ENCODE measurements around the gene CACNB1. TPM values are rescaled to one million over a fixed set of nuclear protein-coding genes. Genes with fewer than 3 reads are reported as not detected.

CACNB1 gene
- polyA plus RNA-seq, 1 donor (not counting 4 experiments of a cell fraction or from before 2014, with no cell fraction given), result 4.0 TPM

DNA sequence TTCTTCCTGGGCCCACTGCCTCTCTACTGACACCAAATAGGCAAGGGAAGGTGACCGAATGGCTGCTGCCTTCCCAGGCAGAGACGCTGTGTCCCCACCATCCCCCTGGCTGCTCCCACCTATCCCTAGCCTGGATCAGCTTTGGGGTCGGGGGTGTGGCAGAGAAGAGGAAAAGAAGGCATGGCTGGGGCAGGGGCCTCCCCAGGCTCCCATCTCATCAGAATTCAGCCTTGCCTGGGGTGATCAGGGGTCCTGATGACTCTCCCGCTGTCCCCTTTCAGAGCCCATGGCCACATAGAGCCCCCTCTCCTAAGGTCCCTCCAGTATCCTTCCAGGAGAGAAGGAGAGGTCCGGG is 46.7 kb downstream of the CACNB1 start:
- H3K4me1 ChIP-seq (ENCODE audit: control insufficient read depth, extremely low read depth, insufficient read depth, low read length), result peaks cover 18% of the 10 kb centered on the region
- dilution Hi-C loops (cut with MboI; ENCODE audit: extremely low pct_ligation_motif_present, low sequenced_read_pairs), result no loop called here
- no peak for FAIRE-seq

DNA sequence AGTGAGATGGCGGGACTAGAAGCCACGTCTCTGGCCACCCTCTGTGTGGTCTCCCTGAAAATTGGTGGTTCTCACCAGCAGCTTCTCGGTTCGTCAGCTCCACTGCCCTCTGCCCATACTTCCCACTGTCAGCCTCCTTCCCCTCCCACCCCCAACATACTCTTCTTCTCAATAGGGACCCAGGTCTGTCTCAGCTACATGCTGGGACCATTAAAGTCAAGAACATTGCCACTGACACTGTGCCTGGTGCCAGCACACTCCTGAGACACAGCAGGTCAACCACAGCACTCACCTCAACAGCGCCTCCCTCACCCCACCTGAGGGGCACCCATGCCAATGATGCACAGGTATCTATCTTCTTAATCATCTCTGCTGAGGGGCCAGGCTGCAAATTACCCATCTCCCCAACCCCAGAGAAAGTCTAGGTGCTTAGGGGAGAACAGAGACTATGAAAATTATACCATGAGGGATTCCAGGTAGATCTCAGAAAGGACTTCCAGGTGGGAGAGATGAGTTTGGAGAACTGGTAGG is 47.3 kb downstream of the CACNB1 start:
- dilution Hi-C loops (cut with MboI; ENCODE audit: extremely low pct_ligation_motif_present, low sequenced_read_pairs), result no loop called here
- no peak overlapping the region for H3K4me2 ChIP-seq (ENCODE audit: control insufficient read depth, extremely low read depth, insufficient read depth, low read depth, low read length)
- FAIRE-seq (no peak), DNase-seq (ENCODE audit: low read depth, low spot score) (no peak)
- peaks cover 18% of the 10 kb centered on the region for H3K4me1 ChIP-seq (ENCODE audit: control insufficient read depth, extremely low read depth, insufficient read depth, low read length)
- no peaks in the 10 kb centered on the region for H3K9me1 ChIP-seq (ENCODE audit: control insufficient read depth, extremely low read depth, insufficient read depth, low read length)
- H4K20me1 ChIP-seq (ENCODE audit: control insufficient read depth, extremely low read depth, insufficient read depth, low read length), result no peaks in the 10 kb centered on the region
- H3K79me2 ChIP-seq (ENCODE audit: control insufficient read depth, insufficient read depth, low read length), result no peaks in the 10 kb centered on the region
- TF ChIP-seq, protein P1, sequence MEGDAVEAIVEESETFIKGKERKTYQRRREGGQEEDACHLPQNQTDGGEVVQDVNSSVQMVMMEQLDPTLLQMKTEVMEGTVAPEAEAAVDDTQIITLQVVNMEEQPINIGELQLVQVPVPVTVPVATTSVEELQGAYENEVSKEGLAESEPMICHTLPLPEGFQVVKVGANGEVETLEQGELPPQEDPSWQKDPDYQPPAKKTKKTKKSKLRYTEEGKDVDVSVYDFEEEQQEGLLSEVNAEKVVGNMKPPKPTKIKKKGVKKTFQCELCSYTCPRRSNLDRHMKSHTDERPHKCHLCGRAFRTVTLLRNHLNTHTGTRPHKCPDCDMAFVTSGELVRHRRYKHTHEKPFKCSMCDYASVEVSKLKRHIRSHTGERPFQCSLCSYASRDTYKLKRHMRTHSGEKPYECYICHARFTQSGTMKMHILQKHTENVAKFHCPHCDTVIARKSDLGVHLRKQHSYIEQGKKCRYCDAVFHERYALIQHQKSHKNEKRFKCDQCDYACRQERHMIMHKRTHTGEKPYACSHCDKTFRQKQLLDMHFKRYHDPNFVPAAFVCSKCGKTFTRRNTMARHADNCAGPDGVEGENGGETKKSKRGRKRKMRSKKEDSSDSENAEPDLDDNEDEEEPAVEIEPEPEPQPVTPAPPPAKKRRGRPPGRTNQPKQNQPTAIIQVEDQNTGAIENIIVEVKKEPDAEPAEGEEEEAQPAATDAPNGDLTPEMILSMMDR (optimal IDR thresholded peaks at IDR 0.05 in 1 of 3, IDR thresholded peaks at IDR 0.05 in 1 of 3, conservative IDR thresholded peaks at IDR 0.05 in 1 of 3; ENCODE audit: extremely low read depth in 1 of 3, insufficient read depth in 2 of 3, low read length in 3 of 3), result peak in 1 of 3 experiments; percentile 38
- TF ChIP-seq EZH2 (IDR thresholded peaks at IDR 0.05; ENCODE audit: low read length), result no peak
- peaks cover 26% of the 10 kb centered on the region for H3K27me3 ChIP-seq (ENCODE audit: control insufficient read depth, extremely low read depth, insufficient read depth, low read length)
- no peak overlapping the region for H2AFZ ChIP-seq (ENCODE audit: control insufficient read depth, low read length)
- H3K4me3 ChIP-seq (ENCODE audit: control insufficient read depth in 2 of 3, extremely low read depth in 1 of 3, insufficient read depth in 2 of 3, low read depth in 1 of 3, low read length in 3 of 3), result no peak overlapping the region
- H3K36me3 ChIP-seq (ENCODE audit: control insufficient read depth in 2 of 2, extremely low read depth in 1 of 2, insufficient read depth in 2 of 2, low read length in 2 of 2), result no peaks in the 10 kb centered on the region
- H3K9ac ChIP-seq (ENCODE audit: control insufficient read depth, extremely low read depth, insufficient read depth, low read length), result no peak overlapping the region
- no peak overlapping the region for H3K27ac ChIP-seq (ENCODE audit: control insufficient read depth, insufficient read depth, low read length)
- no peaks in the 10 kb centered on the region for H3K9me3 ChIP-seq (ENCODE audit: control insufficient read depth, low read depth, low read length)

More for the DNA sequence above, 46.7 kb downstream of the CACNB1 start:
- no peaks in the 10 kb centered on the region for H3K36me3 ChIP-seq (ENCODE audit: control insufficient read depth in 2 of 2, extremely low read depth in 1 of 2, insufficient read depth in 2 of 2, low read length in 2 of 2)
- H4K20me1 ChIP-seq (ENCODE audit: control insufficient read depth, extremely low read depth, insufficient read depth, low read length), result no peaks in the 10 kb centered on the region
- H3K9ac ChIP-seq (ENCODE audit: control insufficient read depth, extremely low read depth, insufficient read depth, low read length), result no peak overlapping the region
- H3K9me3 ChIP-seq (ENCODE audit: control insufficient read depth, low read depth, low read length), result no peaks in the 10 kb centered on the region
- no peaks in the 10 kb centered on the region for H3K9me1 ChIP-seq (ENCODE audit: control insufficient read depth, extremely low read depth, insufficient read depth, low read length)
- TF ChIP-seq, protein P1 (optimal IDR thresholded peaks at IDR 0.05 in 1 of 3, IDR thresholded peaks at IDR 0.05 in 1 of 3, conservative IDR thresholded peaks at IDR 0.05 in 1 of 3; ENCODE audit: extremely low read depth in 1 of 3, insufficient read depth in 2 of 3, low read length in 3 of 3), result no peak
- peak; percentile 65 for TF ChIP-seq EZH2 (IDR thresholded peaks at IDR 0.05; ENCODE audit: low read length)
- no peak overlapping the region for H3K4me2 ChIP-seq (ENCODE audit: control insufficient read depth, extremely low read depth, insufficient read depth, low read depth, low read length)
- no peak for DNase-seq (ENCODE audit: low read depth, low spot score)
- H3K27ac ChIP-seq (ENCODE audit: control insufficient read depth, insufficient read depth, low read length), result no peak overlapping the region
- H3K4me3 ChIP-seq (ENCODE audit: control insufficient read depth in 2 of 3, extremely low read depth in 1 of 3, insufficient read depth in 2 of 3, low read depth in 1 of 3, low read length in 3 of 3), result no peak overlapping the region
- peaks cover 26% of the 10 kb centered on the region for H3K27me3 ChIP-seq (ENCODE audit: control insufficient read depth, extremely low read depth, insufficient read depth, low read length)
- no peak overlapping the region for H2AFZ ChIP-seq (ENCODE audit: control insufficient read depth, low read length)
- no peaks in the 10 kb centered on the region for H3K79me2 ChIP-seq (ENCODE audit: control insufficient read depth, insufficient read depth, low read length)

All from keratinocyte (primary cell).